GM19452 (cell line): ENCODE measurements around the gene PAPPA2.

Experiments
- ATAC-seq: cut with Tn5 transposase; IDR thresholded peaks from one replicate; pipeline ENCODE4 v1.9.1; 2021; ENCODE audit not compliant: unreplicated experiment

PAPPA2 gene

GRCh38 chr1:176691251-176692228, 228.6 kb downstream of the PAPPA2 start:
- ATAC-seq, result peak; percentile 91

GRCh38 chr1:176692431-176692830, 229.5 kb downstream of the PAPPA2 start:
- ATAC-seq, result no peak

GRCh38 chr1:176692988-176693696, 230.2 kb downstream of the PAPPA2 start:
- ATAC-seq, result no peak

- ATAC-seq, result no peak
Observed at GRCh38 chr1:176693697-176694329, 230.8 kb downstream of the PAPPA2 start.

- no peak for ATAC-seq
Observed at GRCh38 chr1:176694713-176695112, 231.7 kb downstream of the PAPPA2 start.

- no peak for ATAC-seq
Observed at GRCh38 chr1:176696109-176696508, 233.1 kb downstream of the PAPPA2 start.

GRCh38 chr1:176696689-176697088, 233.7 kb downstream of the PAPPA2 start:
- no peak for ATAC-seq

- no peak for ATAC-seq
Observed at GRCh38 chr1:176699821-176700220, 236.8 kb downstream of the PAPPA2 start.

- ATAC-seq, result no peak
Observed at GRCh38 chr1:176701151-176701866, 238.3 kb downstream of the PAPPA2 start.

- no peak for ATAC-seq
Observed at GRCh38 chr1:176702901-176703300, 239.9 kb downstream of the PAPPA2 start.

- no peak for ATAC-seq
Observed at GRCh38 chr1:176705585-176705984, 242.6 kb downstream of the PAPPA2 start.

- ATAC-seq, result no peak
Observed at GRCh38 chr1:176717066-176717750, 254.2 kb downstream of the PAPPA2 start.

- no peak for ATAC-seq
Observed at GRCh38 chr1:176719447-176719846, 256.5 kb downstream of the PAPPA2 start.

GRCh38 chr1:176720838-176721237, 257.9 kb downstream of the PAPPA2 start:
- ATAC-seq, result no peak

- no peak for ATAC-seq
Observed at GRCh38 chr1:176733661-176734060, 270.7 kb downstream of the PAPPA2 start.

GRCh38 chr1:176735201-176735600, 272.2 kb downstream of the PAPPA2 start:
- no peak for ATAC-seq

- no peak for ATAC-seq
Observed at GRCh38 chr1:176736015-176736414, 273.0 kb downstream of the PAPPA2 start.

- no peak for ATAC-seq
Observed at GRCh38 chr1:176741181-176741580, 278.2 kb downstream of the PAPPA2 start.

- no peak for ATAC-seq
Observed at GRCh38 chr1:176742322-176742721, 279.3 kb downstream of the PAPPA2 start.

GRCh38 chr1:176744142-176744541, 281.2 kb downstream of the PAPPA2 start:
- ATAC-seq, result no peak
